GM23338 (cell line): ENCODE results near the gene CDC42EP5.
"Not testable (repeated sequence)": the region's sequence is repeated elsewhere in the genome, so short reads cannot be mapped to it uniquely, and the experiment has no call there.

Experiments
- CREB1 ChIP-seq: fragments of 250-450 bp; sonication (Bioruptor Pico); IDR thresholded peaks from 2 replicates; pipeline ENCODE4 v1.5.0; 2020; ENCODE audit warnings: low read depth, mild to moderate bottlenecking, moderate library complexity
- CTCF ChIP-seq, 2 experiments: fragments of 200-600 bp in 1 of 2; sonication (generic) in 1 of 2; conservative IDR thresholded peaks; 2 replicates each; pipeline versions ENCODE4 v1.5.1 to v1.6.1; 2016 to 2017; ENCODE audit warnings: antibody characterized with exemption in 2 of 2, low read depth in 2 of 2, mild to moderate bottlenecking in 2 of 2, moderate library complexity in 1 of 2
- ETS1 ChIP-seq: IDR thresholded peaks from 2 replicates; pipeline ENCODE4 v1.6.1; 2016; ENCODE audit warnings: antibody characterized with exemption
- EZH2 ChIP-seq: fragments of 200-600 bp; sonication (generic); IDR thresholded peaks from one replicate; pipeline ENCODE4 v1.8.0; 2017; ENCODE audit warnings: antibody characterized with exemption, mild to moderate bottlenecking, low read depth; ENCODE audit not compliant: unreplicated experiment
- EZH2phosphoT487 ChIP-seq: fragments of 200-600 bp; sonication (generic); IDR thresholded peaks from one replicate; pipeline ENCODE4 v1.8.1; 2018; ENCODE audit warnings: antibody characterized with exemption; ENCODE audit not compliant: unreplicated experiment
- JUNB ChIP-seq: IDR thresholded peaks from one replicate; pipeline ENCODE4 v1.6.1; 2016; ENCODE audit warnings: antibody characterized with exemption; ENCODE audit not compliant: unreplicated experiment
- NANOG ChIP-seq: IDR thresholded peaks from 2 replicates; pipeline ENCODE4 v1.6.1; 2016; ENCODE audit warnings: antibody characterized with exemption, borderline replicate concordance
- POLR2AphosphoS5 ChIP-seq: IDR thresholded peaks from 2 replicates; pipeline ENCODE4 v1.6.1; 2016; ENCODE audit warnings: antibody characterized with exemption, low read depth
- REST ChIP-seq: IDR thresholded peaks from one replicate; pipeline ENCODE4 v1.6.1; 2018; ENCODE audit warnings: antibody characterized with exemption; ENCODE audit not compliant: unreplicated experiment
- STAT1 ChIP-seq: IDR thresholded peaks from one replicate; pipeline ENCODE4 v1.6.1; 2016; ENCODE audit warnings: antibody characterized with exemption; ENCODE audit not compliant: unreplicated experiment
- ZNF114 ChIP-seq: fragments of 250-450 bp; sonication (Bioruptor Pico); IDR thresholded peaks from 2 replicates; pipeline ENCODE4 v1.5.0; 2020; ENCODE audit warnings: mild to moderate bottlenecking, moderate library complexity
- ZNF331 ChIP-seq: fragments of 250-450 bp; sonication (Bioruptor Pico); IDR thresholded peaks from 2 replicates; pipeline ENCODE4 v1.5.0; 2020; ENCODE audit warnings: low read depth, mild to moderate bottlenecking, moderate library complexity
- ZNF462 ChIP-seq: fragments of 250-450 bp; sonication (Bioruptor Pico); IDR thresholded peaks from 2 replicates; pipeline ENCODE4 v1.5.0; 2020; ENCODE audit warnings: mild to moderate bottlenecking, moderate library complexity

GRCh38 chr19:54509200-54509940 is 36.3 kb upstream of the CDC42EP5 start:
- TF ChIP-seq EZH2; CTCF (conservative IDR thresholded peaks at IDR 0.05; ENCODE audit: low read depth in 2 of 2); POLR2AphosphoS5; REST; EZH2phosphoT487; ETS1; NANOG; JUNB; ZNF331; STAT1; ZNF462 (CRISPR knock-in tag); ZNF114 (CRISPR knock-in tag); CREB1: not testable (repeated sequence)
